A673 (cell line): ENCODE measurements around the gene ATRAID.

Source experiments
- EZH2 ChIP-seq: fragments of 200-600 bp; sonication (generic); IDR thresholded peaks from 2 replicates; pipeline ENCODE4 v1.6.1; 2017; ENCODE audit warnings: borderline replicate concordance, low read depth, mild to moderate bottlenecking, mixed read lengths, antibody characterized with exemption, low read length; ENCODE audit not compliant: poor library complexity, severe bottlenecking
- TF ChIP-seq, protein P1 (sequence below): fragments of 300-800, 200-600 bp; sonication (generic); conservative IDR thresholded peaks from 2 replicates; pipeline ENCODE4 v1.5.1; 2017; ENCODE audit warnings: low read depth, mild to moderate bottlenecking, antibody characterized with exemption, low read length, moderate library complexity, mixed read lengths

DNA sequence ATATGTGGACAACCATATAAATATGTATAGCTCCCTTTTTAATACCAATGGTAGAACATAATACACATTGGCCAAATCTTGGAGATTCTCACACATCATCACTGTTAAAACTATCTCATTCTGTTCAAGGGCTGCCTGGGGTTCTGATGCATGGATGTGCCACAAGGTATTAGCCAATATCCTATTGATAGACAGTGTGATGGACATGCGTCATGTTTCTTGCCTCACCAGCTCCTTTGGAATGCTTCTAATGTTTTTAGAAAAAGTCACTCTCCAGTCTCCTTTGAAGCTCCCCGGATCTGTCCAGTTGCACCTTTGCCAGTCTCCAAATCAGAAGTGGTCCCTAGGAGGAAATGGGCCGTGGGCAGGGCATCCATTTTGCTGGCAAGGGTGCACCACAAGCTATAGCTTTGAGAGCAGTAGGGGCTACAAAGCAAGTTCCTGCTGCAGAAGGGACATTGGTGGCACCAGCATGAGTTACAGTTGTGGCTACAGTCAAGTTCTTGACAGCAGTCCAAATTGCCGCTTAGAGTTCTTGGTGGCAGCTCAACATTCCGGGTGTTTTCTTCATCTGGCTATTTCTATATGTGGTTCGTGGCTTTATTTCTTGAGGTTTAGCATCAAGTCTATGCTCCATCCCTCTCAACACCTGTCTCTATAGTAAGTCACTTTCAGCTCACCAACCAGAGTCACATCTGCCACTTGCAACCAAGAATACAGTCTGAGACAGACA, 25.1 kb upstream of the ATRAID start:
- TF ChIP-seq, protein P1, sequence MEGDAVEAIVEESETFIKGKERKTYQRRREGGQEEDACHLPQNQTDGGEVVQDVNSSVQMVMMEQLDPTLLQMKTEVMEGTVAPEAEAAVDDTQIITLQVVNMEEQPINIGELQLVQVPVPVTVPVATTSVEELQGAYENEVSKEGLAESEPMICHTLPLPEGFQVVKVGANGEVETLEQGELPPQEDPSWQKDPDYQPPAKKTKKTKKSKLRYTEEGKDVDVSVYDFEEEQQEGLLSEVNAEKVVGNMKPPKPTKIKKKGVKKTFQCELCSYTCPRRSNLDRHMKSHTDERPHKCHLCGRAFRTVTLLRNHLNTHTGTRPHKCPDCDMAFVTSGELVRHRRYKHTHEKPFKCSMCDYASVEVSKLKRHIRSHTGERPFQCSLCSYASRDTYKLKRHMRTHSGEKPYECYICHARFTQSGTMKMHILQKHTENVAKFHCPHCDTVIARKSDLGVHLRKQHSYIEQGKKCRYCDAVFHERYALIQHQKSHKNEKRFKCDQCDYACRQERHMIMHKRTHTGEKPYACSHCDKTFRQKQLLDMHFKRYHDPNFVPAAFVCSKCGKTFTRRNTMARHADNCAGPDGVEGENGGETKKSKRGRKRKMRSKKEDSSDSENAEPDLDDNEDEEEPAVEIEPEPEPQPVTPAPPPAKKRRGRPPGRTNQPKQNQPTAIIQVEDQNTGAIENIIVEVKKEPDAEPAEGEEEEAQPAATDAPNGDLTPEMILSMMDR = no peak
- no peak for TF ChIP-seq EZH2
